ENCODE results near the gene BIRC6. TPM values are rescaled to one million over a fixed set of nuclear protein-coding genes. Genes with fewer than 3 reads are reported as not detected.
"Not testable (repeated sequence)": the region's sequence is repeated elsewhere in the genome, so short reads cannot be mapped to it uniquely, and the experiment has no call there.

The BIRC6 gene
- total RNA-seq, 1 experiment from 2014 or later = 70.5 TPM

DNA sequence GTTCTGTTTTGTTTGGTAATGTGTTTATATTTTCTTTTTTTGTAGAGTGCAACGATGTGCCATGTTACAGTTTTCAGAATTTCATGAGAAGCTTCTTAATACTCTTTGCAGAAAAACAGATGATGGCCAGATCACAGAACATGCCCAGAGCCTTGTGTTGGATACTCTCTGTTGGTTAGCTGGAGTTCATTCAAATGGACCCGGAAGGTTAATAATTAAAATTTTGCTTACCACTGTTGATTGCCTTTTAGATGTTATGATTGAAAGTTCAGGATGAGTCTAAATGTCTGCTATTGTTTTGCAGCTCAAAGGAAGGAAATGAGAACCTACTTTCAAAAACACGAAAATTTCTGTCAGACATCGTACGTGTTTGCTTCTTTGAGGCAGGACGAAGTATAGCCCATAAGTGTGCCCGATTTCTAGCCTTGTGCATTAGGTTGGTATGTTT, 85.2 kb downstream of the BIRC6 start:
- no peak for DNase-seq (ENCODE audit: low spot score)

DNA sequence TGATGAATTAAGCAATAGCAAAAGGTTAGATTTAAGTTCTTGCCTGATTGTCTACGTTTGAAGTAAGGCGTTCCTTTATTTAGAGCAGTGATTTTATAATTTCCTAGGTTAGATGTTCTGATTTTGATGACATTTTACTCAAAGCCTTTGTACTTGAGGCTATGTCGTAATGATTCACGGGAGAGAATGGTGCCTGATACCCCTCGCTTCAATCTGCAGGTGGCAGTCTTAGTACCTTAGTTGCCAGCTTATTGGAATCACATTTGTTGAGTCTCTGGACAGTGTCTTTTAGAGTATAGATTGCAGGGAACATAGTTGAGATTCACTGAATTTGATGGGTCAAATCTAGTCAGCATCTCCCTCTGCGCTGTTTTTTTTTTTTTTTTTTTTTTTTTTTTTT, 89.5 kb downstream of the BIRC6 start:
- DNase-seq (ENCODE audit: low spot score) = no peak

DNA sequence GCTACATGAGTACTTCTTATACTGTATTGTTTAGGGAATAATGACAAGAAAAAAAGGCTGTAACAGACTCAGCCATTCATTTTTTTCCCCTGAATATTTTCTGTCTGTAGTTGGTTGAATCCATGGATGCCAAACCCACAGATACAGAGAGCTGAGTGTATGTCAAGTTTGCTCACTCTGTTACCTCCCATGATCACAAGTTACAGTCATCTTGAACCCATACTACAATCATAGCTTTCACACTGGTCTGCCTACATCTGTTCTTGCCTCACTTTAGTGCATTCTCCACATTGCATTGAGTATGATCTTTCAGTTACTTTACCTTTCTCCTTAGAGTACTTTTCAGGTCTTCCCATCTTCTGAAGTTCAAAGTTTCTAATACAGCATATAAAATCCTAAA, 94.0 kb downstream of the BIRC6 start:
- DNase-seq (ENCODE audit: low spot score) = no peak

DNA sequence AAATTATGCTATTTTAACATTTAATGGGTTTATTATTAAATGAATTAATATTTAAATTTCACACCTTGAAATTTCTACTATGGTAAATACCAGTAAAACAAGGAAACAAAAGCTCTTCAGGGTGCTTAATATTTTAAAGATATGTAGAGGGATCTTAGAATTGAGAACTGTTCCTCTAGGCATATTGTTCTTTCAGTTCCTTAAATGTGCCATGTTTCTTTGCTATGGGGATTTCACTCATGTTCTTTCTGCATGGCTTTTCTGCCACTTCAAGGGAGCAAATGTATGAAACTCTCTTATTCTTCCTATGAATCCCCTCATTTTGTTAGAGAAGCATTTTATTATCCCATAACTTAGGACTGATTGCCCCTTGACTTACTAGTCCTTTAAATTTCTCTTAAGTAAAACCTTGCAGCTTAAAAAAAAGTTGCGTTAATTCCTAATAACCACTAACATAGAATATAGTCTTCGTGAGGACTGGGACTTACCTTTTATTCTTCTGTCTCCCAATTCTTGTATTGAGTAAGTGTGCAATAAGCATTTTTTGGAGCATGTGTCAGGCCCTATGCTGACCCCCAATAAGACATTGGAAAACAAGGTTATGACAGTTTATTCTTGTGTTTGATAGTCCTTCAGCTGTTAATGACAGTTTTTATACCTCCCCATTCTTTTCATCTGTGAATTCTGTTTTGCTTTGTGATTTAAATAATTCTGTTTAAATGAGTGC, 95.7 kb downstream of the BIRC6 start:
- DNase-seq (ENCODE audit: low spot score) = no peak

DNA sequence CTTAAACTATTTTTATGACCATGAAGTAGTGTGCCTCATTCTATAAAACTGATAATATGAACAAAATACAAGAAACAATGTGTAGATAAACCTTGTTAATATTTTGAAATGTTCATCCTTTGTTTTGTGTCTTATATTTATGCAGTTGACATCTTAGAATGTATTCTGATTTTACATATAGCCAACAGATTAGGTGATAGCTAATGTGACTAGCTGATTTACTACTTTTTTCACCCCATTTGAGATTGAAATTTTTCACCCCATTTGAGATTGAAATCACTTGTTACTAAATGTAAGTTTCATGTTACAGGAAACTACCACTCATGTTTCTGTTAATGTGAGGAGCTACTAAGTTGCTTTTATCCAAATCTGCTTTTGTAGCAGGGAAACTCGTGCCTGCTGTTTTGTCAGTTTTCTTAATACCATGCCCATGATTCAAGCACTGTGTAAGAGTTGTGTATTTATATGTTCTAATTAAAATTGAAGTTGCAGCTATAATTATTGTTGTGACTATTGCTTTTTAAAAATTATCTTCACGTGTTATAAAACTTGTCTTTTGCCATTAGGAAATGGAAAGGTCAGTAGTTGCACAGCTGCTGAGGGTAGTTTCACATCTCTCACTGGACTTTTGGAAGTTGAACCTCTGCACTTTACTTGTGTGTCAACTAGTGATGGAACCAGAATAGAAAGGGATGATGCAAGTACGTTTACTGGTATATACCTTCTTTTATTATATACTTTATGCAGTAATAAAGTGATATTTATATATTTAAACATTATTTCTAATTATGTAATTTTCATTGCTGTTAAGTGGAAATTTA, 96.6 kb downstream of the BIRC6 start:
- no peak for DNase-seq (ENCODE audit: low spot score)

DNA sequence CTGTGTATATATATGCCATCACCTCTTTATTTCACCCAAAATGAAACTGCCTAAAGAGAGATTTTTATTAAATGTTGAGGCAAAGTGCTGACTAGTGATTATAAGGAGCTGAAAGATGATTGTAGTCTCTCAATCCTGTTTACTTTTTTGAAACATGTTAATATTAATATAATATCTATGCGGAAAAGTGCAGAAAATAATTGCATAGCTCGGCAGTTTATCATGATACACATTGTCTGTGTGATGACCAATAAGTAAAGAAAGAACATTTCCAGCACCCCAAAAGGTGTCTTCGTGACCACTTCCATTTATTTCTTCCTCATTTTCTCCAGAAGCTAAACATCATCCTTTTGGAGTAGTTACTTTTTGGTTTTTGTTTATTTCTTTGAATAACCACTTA, 99.0 kb downstream of the BIRC6 start:
- DNase-seq (ENCODE audit: low spot score) = no peak

DNA sequence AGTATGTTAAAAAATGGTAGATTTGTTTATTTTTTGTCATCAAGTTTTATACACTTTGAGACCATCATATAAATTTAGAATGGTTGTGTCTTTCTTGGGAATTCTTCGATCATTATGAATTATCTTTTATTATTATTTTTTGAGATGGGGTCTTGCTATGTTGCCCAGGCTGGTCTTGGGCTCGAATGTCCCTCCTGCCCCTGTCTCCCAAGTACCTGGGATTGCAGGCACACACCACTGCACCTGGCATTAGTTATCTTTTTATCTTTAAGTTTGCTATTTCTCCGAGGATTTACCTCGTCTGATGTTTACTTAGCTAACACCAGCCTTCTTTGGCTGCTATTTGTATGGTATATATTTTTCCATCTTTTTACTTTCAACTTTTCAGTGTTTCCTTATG, 100.0 kb downstream of the BIRC6 start:
- no peak for DNase-seq (ENCODE audit: low spot score)

DNA sequence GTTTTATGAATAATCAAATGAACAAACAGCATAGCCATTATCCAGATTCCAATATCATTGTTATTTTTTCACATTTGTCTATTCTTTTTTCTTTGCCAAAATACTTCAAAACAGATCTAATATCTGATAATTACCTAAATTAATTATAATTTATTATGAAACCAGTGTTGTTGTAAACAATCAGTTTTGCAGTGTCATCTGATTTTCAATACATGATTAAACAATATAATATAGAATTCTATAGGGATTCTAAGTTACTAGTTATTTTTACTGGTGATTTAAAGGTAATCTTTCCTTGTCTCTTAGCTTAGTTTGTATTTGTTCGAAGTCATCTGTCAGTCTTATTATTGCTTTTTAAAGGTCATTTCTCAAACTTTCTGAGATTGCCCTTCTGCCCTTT, 101.0 kb downstream of the BIRC6 start:
- DNase-seq (ENCODE audit: low spot score) = no peak

DNA sequence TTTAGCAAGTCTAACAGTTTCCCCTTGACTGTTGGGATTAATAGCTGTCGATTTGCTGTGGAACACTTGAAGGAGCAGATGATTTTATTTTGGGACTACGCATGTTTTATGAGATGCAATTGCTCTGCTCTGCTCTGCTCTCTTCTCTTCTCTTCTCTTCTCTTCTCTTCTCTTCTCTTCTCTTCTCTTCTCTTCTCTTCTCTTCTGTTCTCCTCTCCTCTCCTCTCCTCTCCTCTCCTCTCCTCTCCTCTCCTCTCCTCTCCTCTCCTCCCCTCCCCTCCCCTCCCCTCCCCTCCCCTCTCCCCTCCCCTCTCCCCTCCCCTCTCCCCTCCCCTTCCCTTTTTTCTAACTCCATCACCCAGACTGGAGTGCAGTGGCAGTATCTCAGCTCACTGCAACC, 104.0 kb downstream of the BIRC6 start:
- DNase-seq (ENCODE audit: low spot score) = not testable (repeated sequence)

DNA sequence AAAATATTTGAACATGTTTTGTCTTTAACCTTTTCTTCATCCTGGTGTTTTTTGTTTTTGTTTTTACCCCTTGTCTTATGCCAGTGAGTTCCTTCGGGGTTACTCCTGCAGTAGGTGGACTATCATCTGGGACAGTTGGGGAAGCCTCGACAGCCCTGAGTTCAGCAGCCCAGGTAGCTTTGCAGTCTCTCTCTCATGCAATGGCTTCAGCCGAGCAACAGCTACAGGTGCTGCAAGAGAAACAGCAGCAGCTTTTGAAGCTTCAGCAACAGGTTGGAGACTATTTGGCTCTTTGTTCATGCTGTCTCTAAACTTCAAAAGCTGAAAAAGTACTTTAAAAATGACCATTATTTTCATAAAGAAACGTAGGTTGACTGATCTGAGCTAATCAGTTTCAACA, 106.3 kb downstream of the BIRC6 start:
- DNase-seq (ENCODE audit: low spot score) = no peak

DNA sequence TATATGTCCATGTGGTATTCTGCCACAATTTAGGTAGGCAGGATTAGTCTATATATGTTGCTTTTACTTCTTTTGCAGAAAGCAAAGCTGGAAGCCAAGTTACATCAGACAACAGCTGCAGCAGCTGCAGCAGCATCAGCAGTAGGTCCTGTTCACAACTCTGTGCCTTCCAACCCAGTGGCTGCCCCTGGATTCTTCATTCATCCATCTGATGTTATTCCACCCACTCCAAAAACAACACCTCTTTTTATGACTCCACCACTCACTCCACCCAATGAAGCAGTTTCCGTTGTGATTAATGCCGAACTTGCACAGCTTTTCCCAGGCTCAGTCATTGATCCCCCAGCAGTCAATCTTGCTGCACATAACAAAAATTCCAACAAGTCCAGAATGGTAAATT, 107.6 kb downstream of the BIRC6 start:
- DNase-seq (ENCODE audit: low spot score) = no peak

DNA sequence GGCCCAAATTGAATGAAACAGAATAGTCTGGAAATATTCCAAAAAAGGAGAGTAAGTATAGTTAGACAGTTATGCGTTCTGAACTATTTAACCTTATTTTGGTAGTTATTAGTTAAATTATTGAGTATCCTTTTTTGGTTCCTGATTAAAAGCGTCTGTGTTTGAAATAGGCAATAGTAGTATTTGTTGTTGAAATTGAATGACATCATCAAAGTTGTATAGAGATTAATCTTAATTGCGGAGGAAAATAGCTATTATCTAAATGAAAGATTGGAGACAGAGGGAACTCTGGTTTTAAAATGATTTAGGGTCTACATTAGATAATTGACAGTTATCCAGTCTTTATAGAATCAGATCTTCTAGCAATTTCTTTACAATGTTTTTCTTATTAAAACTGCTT, 115.8 kb downstream of the BIRC6 start:
- DNase-seq (ENCODE audit: low spot score) = no peak

DNA sequence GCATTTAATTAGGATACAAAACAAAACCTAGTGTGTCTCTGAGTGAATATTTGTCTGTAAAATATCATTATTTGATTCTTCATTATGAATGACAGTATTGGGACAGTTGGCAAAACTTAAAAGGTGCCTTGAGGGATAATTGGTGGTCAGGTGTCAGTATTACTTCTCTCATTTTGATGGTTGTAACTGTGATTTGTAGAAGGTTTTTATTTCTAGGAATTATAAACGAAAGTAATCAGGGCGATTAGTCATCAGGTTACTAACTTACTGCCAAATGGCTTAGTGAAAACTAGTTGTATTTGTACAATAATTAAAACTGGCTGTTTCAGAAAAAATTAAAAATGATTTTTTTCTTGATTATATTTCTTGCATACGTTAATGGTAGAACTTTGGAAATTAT, 117.6 kb downstream of the BIRC6 start:
- no peak for DNase-seq (ENCODE audit: low spot score)

DNA sequence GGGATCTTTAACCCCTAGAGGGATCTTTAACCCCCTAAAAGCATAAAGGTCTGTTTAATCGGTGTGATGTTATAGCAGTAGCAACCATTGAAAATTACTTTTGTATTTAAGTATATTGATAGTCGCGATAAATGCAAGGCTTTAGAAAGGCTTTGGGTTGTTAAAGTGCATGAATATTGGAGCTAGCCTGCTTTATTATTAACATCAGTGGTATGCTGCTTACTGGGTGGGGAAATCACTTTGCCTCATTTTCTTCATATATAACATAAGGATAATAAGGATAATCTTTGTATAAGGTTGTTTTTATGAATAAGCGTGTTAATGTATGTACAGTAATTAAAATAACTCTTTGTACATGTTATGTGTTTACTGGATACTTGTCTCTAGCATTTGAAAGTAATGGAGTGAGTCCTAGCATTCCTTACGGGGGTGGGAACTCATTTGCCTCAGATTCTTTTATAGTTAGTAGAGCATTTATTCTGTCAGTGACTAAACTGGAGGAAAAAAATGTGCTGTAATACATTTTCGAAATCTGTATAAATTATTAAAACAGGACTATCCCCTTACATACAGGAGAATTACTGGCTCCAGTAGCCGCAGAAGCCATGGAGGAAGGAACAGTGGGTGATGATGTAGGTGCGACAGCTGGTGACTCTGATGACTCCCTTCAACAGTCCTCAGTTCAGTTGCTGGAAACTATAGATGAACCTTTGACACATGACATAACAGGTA, 122.2 kb downstream of the BIRC6 start:
- DNase-seq (ENCODE audit: low spot score) = no peak

DNA sequence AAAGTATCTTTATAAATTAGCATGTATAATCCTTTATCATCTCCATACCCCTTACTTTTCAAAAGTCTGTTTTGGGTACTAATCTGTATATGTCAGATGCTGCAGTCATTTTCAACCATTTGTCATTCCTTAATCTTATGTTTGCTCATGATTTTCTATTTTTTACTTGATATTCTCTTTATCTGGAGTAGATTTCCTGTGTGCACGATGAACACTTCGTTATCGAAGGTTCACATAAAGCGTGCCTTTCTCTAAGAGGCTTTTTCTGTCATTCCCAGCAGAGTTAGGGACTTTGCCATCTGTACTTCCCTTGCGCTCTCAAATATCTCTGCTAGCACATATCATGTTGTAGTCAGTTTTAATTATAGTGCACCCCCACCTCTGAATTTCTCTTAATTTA, 123.2 kb downstream of the BIRC6 start:
- DNase-seq (ENCODE audit: low spot score) = no peak

DNA sequence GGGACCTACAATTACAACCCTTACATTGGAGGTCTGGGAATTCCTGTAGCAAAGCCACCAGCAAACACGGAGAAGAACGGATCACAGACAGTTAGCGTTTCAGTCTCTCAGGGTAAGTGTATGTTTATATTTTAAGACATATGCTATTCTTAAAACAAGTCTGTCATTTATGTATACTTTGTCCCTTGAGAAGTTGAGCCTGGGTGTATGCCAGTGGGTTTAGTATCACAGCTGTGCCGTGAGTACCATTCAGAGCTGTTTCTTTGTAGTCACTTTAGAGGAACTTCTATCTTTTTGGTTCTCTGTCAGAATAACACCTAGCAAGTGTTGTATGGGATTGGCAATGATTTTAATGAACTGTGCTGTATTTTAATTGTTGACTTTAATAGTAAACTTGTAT, 125.6 kb downstream of the BIRC6 start:
- no peak for DNase-seq (ENCODE audit: low spot score)

DNA sequence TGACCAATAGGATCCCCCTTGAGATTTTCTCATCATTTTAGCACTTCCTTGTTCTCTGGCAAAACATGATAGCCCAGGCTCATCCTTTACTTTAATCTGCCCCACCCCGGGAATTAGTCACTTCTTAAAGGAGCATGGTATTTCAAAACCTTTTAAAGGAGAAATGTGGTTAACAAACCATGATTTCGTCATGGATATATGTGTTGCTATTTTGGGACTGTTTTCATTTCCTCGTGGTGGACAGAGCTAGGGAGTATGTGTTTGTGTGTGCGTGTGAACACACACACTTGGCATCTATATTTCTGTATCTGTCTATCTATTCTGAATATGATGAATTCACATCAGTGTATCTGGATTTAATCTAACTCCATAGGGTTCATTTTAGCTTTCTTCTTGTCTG, 128.1 kb downstream of the BIRC6 start:
- peak; percentile 9 for DNase-seq (ENCODE audit: low spot score)

DNA sequence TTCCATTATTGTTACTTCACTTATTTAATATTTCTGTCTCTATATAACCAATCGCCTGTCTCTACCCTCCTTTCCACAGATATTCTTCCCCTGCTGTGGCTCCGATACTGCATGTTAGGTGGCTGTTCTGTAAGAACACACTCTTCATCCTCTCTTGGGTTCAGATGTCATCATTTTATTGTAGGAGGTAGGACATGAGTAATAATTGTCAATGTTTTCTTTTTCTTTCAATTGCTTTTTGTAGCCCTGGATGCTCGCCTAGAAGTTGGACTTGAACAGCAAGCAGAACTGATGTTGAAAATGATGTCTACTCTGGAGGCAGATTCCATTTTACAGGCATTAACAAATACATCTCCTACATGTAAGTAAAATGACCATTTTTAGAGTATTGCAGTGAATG, 128.6 kb downstream of the BIRC6 start:
- no peak for DNase-seq (ENCODE audit: low spot score)

DNA sequence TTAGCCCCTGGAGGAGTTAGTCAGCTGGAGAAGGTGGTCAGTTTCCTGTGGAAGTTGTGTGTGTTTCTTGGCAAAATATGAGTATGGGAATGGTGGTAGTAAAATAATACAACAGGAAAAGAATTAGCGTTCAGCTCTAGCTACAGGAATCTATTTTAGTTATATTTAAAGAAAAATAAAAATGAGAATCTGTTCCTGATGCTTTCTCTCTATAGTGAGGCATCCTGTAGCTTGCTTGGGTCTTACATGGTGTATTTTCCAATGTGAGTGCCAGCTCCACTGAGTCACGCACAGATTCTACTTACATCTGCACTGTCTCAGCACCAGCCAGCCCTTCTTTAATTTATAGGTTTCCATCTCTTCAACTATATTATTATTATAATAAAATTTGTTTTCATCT, 132.2 kb downstream of the BIRC6 start:
- no peak for DNase-seq (ENCODE audit: low spot score)

DNA sequence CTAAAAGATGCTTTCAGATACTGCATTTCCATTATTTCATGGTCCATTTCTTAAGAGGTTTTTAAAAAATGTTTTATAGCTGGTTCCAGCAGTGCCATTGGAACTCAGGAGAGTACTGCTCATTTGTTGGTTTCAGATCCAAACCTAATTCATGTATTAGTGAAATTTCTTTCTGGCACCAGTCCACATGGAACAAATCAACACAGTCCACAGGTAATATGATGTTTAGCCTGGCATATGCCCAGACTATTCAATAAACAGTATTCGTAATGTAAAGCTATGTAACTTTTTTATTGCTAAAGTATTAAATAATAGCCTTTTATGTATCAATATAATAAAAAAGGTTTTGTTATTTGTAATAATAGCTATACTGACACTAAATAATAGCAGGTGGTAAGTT, 134.5 kb downstream of the BIRC6 start:
- no peak for DNase-seq (ENCODE audit: low spot score)

DNA sequence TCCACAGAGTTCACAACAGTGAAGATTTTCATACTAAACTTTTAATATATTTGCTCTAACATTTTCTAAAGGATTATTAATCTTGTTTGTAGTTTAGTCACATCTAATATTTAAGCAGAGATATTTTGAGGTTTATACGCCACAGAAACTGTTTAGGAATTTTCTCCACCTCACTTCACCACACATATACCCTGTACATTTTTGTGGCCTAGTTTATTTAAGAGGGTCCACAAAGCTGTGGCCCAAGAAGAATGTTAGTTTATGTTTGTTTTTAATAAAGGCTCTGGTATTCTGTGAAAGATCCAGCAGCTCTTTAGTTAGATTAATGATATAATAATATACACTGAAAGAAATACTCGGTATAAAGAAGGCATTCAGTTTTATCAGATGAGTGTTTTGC, 138.3 kb downstream of the BIRC6 start:
- DNase-seq (ENCODE audit: low spot score) = no peak

DNA sequence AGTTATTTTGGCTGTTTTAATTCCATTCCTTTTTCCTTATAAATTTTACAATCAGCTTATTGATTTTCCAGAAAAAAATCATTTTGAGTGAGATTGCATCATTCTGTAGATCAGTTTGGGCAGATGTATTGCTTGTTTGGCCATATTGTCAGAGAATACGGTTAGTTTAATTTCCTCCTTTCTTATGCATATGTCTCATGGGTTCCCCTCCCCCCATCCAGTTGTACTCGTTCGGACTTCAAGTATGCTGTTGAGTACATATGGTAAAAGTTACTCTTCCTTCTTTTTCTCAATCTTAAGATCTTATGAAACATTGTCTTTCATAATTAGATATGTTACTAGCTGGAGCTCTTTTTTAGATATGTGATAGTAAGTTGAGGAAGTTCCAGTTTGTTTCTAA, 139.8 kb downstream of the BIRC6 start:
- no peak for DNase-seq (ENCODE audit: low spot score)

DNA sequence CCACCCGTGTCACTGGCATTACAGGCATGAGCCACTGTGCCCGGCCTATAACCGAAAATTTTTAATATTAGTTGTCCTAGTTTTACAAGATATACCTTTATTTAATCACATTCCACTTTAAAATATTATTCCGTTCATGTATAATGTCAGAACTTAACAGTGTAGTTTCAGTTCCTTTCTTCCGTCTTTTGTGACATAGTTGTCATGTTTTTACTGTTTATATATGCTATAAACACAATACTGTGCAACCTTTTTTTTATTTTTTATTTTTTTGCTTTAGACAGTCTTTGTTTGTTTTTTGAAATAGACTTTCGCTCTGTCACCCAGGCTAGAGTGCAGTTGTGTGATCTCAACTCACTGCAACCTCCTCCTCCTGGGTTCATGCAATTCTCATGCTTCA, 141.5 kb downstream of the BIRC6 start:
- no peak for DNase-seq (ENCODE audit: low spot score)
